NCI-H146 treated with DMSO at 0.1 percent for 48 hours (cell line): ENCODE data around the gene CACHD1.

Experiments
- DNase-seq: peaks from one replicate; lab custom pipeline; 2025; ENCODE audit not compliant: unreplicated experiment; lab: John Stamatoyannopoulos, UW

Gene CACHD1

DNA sequence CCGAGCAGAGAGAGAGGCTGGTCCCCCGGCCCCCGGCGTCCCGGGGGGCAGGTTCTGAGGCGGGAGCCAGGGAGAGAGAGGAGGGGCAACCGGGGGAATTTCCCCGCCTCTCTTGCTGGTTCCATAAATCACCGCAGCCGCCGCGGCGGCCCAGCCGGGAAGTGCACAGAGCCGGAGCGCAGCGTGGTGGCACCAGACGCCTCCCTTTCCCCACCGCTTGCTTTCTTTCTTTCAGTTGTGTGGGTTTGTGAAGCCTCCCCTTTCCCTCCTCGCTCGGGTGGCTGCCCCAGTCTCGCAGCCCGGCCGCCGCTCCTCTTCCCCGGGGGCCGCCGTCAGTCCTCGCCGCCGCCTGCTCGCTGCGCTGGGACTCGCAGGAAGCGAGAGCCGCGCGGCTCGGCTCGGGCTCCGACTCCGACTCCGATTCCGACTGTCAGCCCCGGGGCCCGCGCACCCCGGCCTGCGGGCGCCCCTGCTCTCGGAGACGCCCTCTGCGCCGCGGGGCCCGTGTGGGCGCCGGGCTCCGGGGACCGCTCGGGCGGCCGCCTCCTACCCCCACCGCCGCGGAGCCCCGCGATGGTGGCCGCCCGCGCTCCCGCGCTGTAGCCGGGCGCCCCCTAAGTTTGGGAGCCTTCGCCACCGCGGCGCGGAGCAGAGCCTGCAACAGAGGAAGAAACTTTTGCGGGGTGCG lies at the start of gene CACHD1:
TSS of gene CACHD1 (plus strand) at position 153 of the 688 bp plus-strand sequence. CDS start 616 bp downstream, outside the sequence.
- DNase-seq: peak; percentile 81

DNA sequence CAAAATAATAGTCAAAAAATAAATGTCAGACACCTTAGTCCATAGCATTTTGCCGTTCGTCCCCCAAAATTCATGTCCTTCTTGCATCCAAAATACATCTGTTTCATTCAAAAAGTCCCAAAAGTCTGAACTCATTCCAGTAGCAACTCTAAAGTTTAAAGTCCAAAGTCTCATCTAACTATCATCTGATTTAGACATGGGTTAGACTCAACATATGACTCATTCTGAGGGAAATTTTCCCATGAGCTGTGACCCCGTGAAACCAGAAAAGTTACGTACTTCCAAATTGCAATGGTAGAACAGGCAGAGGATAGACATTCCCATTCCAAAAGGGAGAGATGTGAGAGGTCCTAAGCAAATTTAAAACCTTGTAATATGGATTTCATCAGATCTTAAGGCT lies 48.6 kb upstream of the CACHD1 start:
- no peak for DNase-seq

DNA sequence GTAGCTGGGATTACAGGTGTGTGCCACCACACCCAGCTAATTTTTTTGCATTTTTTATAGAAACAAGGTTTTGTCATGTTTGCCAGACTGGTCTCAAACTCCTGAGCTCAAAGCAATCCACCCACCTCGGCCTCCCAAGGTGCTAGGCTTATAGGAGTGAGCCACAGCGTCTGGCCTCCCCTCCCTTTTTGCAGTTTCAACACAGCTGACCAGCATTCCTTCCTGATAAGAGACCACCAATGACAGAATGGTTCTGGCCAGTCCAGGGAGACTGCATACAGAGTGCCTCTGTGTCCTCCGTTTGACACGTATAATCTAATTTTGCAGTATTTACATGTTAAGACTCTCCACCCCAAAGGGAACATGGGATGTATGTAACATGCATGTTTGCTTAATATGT lies 46.4 kb upstream of the CACHD1 start:
- DNase-seq: no peak

DNA sequence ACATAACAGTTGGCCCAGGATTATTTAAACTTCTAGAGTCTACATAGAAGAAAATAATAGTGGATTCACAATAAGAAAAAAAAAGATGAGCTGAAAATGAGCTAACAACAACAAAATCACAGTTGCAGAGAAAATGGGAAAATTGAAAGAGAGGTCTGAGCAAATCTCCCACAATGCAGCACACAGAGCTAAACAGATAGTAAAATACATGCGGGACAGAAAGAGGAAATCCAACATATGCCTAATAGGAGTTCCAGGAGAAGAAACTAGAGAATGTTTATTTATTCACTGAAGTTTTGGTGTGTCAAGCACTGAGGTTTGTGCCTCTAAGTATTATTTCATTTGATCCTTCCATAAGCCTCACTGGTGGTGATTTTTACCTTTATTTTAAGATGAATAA lies 45.5 kb upstream of the CACHD1 start:
- DNase-seq: no peak

DNA sequence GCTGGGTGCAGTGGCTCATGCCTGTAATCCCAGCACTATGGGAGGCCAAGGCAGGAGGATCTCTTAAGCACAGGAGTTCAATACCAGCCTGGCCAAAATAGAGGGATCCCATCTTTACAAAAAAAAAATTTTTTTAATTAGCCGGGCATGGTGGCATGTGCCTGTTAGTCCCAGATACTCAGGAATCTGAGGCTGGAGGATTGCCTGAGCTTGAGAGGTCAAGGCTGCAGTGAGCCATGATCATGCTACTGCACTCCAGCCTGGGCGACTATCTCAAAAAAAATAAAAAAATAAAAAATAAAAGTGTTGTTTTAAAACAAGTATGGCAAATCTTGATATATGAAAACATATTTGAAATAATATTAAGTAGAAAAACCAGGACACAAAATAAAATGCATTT lies 44.4 kb upstream of the CACHD1 start:
- DNase-seq: no peak

DNA sequence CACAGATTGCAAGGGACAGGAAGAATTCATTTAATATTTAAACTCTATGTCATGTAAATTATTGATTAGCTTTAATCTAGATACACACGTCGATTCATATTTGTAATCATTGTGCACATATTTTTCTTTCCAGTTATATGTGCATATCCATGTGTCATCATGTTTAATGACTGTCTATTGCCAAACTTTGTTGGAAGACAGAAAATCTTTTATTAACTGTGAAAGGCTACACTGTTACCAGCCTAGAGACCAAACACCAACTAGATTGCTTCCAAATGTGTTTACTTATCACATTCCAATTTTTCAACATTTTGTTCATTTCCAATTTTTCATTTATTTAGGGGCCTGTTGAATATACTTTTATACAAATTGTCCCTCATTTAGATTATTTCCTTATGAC lies 43.2 kb upstream of the CACHD1 start:
- DNase-seq: no peak

DNA sequence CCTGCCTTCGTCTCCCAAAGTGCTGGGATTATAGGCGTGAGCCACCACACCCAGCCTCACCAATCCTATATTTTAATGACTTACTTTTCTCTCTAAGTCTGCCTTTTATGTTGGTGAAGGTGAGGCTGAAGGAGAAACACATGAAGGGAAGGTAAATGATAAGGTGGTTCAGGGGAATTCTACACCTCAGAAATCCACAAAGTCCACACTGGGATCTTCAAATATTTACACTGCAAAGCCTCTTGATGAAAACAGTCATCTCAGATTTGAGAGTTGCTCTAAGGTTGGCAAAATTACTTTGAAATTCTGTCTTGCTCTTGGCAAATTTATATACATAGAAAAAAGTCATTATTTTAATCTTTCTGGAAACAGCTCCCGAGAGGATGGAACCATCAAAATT lies 42.0 kb upstream of the CACHD1 start:
- DNase-seq: no peak

DNA sequence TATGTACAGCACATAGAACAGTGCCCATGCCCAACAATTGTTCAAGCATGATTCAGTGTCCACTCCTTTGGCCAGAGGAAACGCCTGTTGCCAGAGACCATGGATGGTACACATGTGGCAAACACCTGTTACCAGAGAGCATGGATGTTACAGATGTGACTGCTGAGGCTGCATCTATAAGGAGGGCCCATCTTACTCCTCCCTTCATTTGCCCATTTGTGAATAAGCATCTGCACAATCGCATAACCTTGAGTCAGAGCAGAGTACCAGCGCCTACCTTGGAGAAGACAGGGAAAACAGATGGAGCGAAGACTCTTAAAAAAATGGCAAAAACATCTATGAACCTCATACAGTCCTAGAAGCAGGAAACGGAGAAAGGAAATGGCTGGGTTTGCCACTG lies 36.6 kb upstream of the CACHD1 start:
- no peak for DNase-seq

DNA sequence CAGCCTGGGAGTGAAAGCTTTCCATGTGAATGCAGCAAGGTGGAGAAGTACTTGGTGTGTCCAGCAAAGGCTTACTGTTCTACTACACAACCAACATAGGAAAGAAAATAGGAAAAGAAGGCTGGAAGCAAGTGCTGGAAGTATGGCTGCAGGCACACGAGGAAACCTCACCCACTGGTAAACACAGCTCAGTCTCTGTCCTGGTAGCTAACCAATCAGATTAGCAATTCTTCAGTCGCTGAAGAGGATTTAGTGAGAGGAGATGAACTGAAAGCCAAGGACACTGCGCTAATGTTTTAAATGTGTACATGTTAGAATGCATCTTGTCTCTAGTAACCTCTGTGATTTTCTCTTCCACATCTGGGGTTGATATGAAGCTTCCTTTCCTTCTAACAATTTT lies 36.2 kb upstream of the CACHD1 start:
- no peak for DNase-seq

DNA sequence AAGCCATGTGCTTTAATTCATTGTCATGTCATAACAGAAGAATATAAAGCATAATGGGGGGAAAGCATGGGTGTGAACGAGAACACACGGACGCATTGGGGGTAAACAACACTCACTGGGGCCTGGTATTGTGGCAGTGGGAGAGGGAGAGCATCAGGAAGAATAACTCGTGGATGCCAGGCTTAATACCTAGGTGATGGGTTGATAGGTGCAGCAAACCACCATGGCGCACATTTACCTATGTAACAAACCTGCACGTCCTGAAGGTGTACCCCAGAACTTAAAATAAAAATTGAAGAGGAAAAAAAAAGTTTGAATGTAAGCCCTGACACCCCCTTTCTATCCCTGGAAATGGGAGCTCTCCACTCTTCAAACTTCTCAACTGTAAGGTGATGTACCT lies 34.9 kb upstream of the CACHD1 start:
- no peak for DNase-seq

DNA sequence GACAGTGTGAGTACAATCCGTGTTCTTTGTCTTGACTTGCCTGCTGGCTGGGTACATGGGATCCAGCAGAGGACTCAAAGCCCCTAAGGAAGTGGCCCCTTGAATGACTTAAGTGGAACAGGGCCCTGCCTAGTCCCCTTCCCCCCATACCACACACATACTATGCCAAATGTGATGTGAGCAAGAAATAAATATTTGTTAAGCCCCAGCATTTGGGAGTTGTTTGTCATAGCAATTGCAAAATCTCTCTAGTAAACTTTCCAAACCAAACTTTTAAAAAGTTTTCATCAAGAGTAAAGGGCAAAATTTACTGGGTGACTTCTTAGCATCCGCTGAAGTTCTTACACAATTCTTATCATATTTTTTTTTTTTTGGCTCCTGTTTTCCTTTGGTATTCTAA lies 32.5 kb upstream of the CACHD1 start:
- DNase-seq: no peak

DNA sequence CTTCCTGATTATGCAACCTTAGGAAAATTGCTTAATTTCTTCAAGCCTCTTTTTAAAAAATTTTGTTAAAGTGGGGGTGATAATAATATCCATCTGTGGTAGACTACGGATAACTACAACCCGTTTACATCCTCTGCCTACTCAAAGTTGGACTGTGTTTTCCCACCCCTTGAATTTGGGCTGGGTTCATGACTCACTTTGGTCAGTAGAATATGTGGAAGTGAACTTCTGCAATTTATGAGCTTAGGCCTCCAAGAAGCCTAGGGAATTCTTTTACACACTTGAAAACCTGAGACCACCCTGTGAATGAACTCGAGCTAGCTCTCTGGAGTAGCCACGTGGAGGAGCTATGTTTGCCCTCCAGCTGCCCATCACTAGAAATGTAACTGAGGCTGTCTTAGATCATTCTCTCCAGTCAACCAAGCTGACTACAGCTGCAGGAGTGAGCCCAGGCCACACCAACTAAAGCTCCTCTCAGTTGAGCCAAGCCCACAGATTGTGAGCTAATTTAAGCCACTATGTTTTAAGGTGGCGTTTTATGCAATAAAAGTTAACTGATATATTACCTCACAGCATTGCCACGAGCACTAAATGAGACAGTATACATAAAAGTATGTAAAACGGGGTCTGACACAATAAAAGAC lies 29.6 kb upstream of the CACHD1 start:
- no peak for DNase-seq

DNA sequence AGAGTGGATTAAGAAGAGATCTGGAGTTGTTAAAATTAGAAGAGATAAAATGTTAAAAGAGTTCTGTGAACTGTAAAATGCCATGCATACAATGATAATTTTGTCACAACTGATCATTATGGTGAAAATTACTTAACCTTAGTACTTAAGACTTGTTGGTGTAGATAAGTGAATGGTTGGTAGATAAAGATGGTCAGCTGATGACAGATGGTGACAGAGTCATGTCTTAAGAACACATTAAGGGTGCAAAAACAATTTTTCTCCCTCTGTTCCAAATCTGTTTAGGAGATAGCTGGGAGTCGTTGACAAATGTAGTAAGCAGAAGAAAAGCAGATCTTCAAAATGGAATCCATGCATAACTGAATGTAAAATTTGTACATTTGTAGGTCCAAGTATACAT lies 18.5 kb upstream of the CACHD1 start:
- no peak for DNase-seq

DNA sequence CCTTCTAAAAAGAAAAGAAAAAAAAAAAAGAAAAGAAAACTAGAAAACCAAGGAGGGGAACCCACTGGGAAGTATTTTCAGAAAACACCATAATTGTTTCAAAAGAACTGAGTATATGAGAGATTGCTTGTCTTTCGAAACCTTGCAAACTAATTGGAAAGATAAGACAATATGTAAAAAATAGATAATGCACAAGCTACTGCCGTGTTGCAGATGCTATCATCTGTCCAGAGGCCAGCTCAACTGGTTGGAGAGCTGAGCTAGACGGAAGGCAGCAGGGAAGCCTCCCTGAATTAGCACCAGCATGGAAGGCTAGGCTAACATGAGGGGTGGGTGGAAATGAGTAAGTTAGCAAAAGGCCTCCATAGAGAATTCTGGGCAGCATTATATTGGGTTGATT lies 16.2 kb upstream of the CACHD1 start:
- no peak for DNase-seq

DNA sequence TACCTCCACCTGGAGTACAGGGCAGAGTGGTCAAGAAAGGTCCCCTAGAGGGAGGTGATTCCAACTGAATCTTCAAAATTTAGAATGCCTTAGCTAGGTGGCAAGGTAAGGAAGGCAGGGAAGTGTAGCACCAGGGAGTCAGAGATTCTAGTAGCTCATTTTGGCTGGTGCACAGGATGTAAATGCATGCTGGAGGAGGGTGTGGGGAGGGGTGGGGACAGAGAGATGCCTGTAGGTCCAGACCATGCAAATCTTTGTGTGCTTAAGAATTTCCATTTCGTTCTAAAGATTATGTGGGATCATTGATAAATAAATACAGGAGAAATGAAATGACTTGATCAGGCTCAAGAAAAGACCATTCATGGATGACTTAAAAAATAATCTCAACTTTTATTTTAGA lies 11.0 kb upstream of the CACHD1 start:
- no peak for DNase-seq

DNA sequence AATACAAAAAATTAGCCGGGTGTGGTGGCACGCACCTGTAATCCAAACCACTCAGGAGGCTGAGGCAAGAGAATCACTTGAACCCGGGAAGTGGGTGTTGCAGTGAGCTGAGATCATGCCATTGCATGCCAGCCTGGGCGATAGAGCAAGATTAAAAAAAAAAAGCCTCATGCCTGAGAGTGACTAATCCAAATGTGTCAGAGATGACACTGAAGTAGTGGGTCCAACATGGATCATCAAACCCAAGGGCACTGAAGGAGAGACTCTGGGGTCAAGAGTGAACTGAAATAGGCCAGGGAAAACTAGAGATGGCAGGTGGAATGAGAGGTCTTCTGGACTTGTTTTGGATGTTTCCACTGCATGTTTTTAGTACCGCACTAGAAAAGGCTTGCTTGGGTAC lies 10.2 kb upstream of the CACHD1 start:
- no peak for DNase-seq

DNA sequence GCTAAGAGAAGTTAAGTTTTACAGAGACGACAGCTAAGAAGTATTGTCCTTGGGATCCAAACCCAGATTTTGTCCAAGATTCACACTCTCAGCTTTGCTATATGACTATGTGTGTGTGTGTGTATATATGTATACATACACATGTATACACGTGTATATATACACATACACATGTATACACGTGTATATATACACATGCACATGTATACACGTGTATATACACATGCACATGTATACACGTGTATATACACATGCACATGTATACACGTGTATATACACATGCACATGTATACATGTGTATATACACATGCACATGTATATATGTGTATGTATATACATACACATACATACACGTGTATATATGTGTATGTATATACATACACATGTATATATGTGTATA lies 3.9 kb upstream of the CACHD1 start:
- DNase-seq: no peak

DNA sequence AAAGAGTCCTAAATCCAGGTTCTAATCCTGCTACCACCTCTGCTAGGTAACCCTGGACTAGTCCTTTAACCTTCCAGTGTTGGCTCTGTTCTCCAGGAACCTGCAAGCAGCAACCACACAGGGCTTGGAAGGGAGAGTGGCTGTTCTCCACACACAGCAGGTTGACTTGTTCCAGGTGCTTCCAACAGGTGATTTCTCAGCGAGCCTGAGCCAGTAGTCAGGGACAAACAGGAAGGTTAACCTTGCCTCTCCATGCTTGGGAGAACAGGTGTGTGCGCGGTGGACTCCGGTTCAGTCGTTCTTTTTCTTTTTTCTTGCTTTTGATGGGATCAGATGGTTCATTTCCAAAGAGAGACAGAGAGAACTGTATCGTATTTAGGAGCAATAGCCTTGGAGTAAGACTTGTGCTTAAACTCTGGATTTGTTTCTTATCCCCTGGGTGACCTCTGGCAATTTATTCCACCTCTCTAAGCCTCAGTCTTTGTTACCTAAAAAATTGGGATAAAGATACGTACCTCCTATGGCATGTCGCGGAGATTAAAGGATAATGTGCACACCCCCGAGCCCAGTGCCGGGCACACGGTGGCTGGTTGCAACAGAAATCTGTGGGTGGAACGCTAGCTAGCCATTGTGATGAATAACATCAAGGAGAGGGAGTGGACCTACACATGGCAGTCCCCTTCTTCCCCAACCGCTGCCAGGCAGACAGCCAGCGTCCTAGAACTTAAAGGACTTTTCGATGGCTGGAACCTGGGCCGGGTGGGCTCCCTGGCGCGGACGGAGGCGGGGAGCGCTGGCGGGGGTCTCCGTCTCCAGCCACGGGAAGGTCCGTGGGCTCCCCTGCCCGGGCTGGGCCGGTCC lies 583 bp upstream of the CACHD1 start:
- peak; percentile 48 for DNase-seq

DNA sequence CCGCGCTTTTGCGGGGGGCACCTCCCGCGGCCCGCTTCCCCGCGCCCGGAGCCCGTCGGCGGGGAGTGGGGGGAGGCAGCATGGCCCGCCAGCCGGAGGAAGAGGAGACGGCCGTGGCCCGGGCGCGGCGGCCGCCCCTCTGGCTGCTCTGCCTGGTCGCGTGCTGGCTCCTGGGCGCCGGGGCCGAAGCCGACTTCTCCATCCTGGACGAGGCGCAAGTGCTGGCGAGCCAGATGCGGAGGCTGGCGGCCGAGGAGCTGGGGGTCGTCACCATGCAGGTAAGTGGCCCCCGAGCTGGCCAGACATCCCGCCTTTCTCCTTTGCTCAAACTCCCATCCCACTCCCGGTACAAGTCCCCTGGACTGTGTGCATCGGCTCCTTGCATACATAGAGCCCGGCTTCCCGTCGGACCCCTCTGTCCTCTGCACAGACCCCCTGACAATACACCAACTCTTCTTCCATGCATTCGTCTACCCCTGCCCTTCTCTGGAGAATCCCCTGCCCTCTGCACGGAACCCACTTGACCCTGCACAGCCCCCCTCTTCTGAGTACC lies 812 bp downstream of the CACHD1 start:
- DNase-seq: peak; percentile 38

DNA sequence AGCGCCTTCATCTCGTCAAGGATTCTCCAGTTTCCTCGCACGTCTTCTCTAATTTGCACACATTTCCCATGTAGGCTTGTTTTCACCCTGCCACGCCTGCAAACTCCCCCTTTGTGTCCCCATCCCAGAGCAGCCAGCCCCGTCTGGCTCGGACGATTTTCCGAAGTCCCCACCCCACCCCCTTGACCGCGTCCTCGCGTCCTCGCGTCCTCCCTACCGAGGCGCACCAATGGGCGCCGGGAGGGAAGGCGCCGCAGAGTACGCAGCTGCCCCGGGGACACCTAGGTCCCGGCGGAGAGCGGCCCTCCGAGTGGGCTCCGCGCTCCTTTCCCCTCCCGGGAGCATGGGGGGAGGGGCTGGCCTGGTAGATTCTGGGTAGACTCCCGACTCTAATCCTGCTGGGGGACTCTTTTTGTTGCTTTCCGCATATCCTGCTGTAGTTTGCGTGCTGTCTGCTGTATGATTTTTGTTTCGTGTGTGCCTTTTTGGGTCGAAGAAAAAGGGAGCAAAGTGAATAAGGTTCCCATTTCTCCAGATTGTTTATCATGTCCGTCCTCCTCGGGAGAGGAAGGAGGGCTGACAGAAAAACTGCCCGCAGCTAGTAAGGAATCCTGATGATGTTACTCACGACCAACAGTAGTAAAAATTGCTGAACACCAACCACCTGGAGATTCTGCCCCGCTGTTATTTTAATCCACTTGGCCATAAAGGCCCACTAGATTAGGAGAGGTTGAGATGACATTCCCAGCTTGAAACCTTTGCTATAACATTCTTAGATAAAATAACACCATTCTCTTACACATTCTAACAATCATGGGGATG lies 1.5 kb downstream of the CACHD1 start:
- DNase-seq: peak; percentile 62

DNA sequence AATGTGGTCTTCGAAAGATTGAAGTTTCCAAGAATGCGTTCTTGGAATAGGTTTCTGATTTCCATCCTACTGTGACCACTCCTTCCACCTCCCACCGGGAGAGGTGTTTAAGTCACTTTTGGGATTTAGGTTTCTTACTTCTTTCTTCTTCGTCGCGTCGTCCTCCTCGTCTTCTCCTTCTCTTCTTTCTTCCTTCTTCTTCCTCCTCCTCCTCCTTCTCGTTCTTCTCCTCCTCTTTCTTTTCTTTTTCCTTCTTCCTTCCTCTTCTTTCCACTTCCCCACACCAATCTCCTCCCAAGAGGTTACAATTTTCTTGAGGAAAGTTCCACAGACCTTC lies 2.1 kb downstream of the CACHD1 start:
- DNase-seq: no peak
